Natural killer cell (primary cell): ENCODE results near the gene SPNS2. TPM values are rescaled to one million over a fixed set of nuclear protein-coding genes. Genes with fewer than 3 reads are reported as not detected.

Source experiments
- ATAC-seq, 3 donors: fragments of 150-1000 bp in 2 of 3; fragments of 200-7000 bp in 1 of 3; cut with Tn5 transposase; 1 replicate in 1 of 3; 2 replicates in 2 of 3; pipeline ENCODE4 v1.10.0; 2021; ENCODE audit warnings: mild to moderate bottlenecking in 2 of 3, moderate library complexity in 2 of 3
- DNase-seq, 2 donors: peaks; one replicate each; pipeline versions ENCODE4 v3.0.0 to v3.0.0-alpha.2; 2013 to 2021; ENCODE audit warnings: mixed read lengths in 1 of 2
- H3K27ac ChIP-seq: one replicate; pipeline ENCODE4 v1.5.1; 2013; ENCODE audit warnings: mild to moderate bottlenecking, low read length
- H3K27me3 ChIP-seq: one replicate; pipeline ENCODE4 v1.6.1; 2013; ENCODE audit warnings: low read length; ENCODE audit not compliant: control insufficient read depth, insufficient read depth
- H3K36me3 ChIP-seq: one replicate; pipeline ENCODE4 v1.6.1; 2013; ENCODE audit warnings: low read length; ENCODE audit not compliant: control insufficient read depth, insufficient read depth
- H3K4me1 ChIP-seq: one replicate; pipeline ENCODE4 v1.6.1; 2013; ENCODE audit warnings: low read length; ENCODE audit not compliant: control insufficient read depth, insufficient read depth
- H3K4me3 ChIP-seq: one replicate; pipeline ENCODE4 v1.5.1; 2013; ENCODE audit warnings: low read length
- H3K9me3 ChIP-seq: one replicate; pipeline ENCODE4 v1.6.1; 2013; ENCODE audit warnings: low read length; ENCODE audit not compliant: control insufficient read depth, insufficient read depth
- H3K27ac Mint-ChIP-seq, 2 donors: one replicate each; pipeline ENCODE4 v1.8.0; 2022; ENCODE audit warnings: mild to moderate bottlenecking in 2 of 2, mixed read lengths in 2 of 2, moderate library complexity in 1 of 2
- H3K27me3 Mint-ChIP-seq, 2 donors: one replicate each; pipeline ENCODE4 v1.8.0; 2022; ENCODE audit warnings: low read depth in 2 of 2, mixed read lengths in 2 of 2
- H3K36me3 Mint-ChIP-seq: one replicate; pipeline ENCODE4 v1.8.0; 2022; ENCODE audit warnings: mixed read lengths
- H3K4me1 Mint-ChIP-seq, 2 donors: one replicate each; pipeline ENCODE4 v1.8.0; 2022; ENCODE audit warnings: mixed read lengths in 2 of 2
- H3K4me3 Mint-ChIP-seq: one replicate; pipeline ENCODE4 v1.8.0; 2022; ENCODE audit warnings: mild to moderate bottlenecking, moderate library complexity, mixed read lengths
- H3K9me3 Mint-ChIP-seq, 2 donors: one replicate each; pipeline ENCODE4 v1.8.0; 2022; ENCODE audit warnings: mixed read lengths in 2 of 2
- CTCF ChIP-seq: fragments of 200-600 bp; IDR thresholded peaks from one replicate; pipeline ENCODE4 v1.8.0; 2022; ENCODE audit warnings: antibody characterized with exemption
- WGBS: methylation state at CpG from one replicate; pipeline ENCODE4 v1.1.7; 2013; ENCODE audit warnings: missing lambda C conversion rate; ENCODE audit not compliant: insufficient coverage; 5-methylcytosine and 5-hydroxymethylcytosine counted together
- intact Hi-C: fragments of 100-400 bp; cut with micrococcal nuclease; formaldehyde crosslinking; loops from one replicate; pipeline ENCODE4 v1.14.2; 2022
- total RNA-seq, 4 donors: library from RNA; stranded (reverse); fragments of 120-200 nt in 1 of 4; gene quantifications; one replicate each; pipeline versions ENCODE4 v1.2.3 to v1.2.4, GENCODE V29; 2013 to 2022

Gene SPNS2
- total RNA-seq, 3 donors from 2014 or later (not counting 1 experiment from before 2014, with no cell fraction given) = 0.28 to 0.93 (median 0.43) TPM

- intact Hi-C loops = no loop called here
Measured at GRCh38 chr17:4476511-4477070, 22.1 kb upstream of the SPNS2 start.

GRCh38 chr17:4477255-4477791 is 21.4 kb upstream of the SPNS2 start:
- H3K27ac Mint-ChIP-seq = no peak overlapping the region
- H3K9me3 Mint-ChIP-seq = no peaks in the 10 kb centered on the region
- Histone ChIP-seq H3K4me1 (peaks cover 24% of the 10 kb centered on the region), H3K9me3 (no peaks in the 10 kb centered on the region), H3K27me3 (no peaks in the 10 kb centered on the region), H3K27ac (no peak overlapping the region), H3K4me3 (no peak overlapping the region), H3K36me3 (no peaks in the 10 kb centered on the region)
- H3K4me1 Mint-ChIP-seq = peaks cover 15 to 22% of the 10 kb centered on the region in 2 donors
- H3K4me3 Mint-ChIP-seq = no peak overlapping the region
- H3K36me3 Mint-ChIP-seq = no peaks in the 10 kb centered on the region
- DNase-seq (no peak), ATAC-seq (no peak)
- WGBS = 81% methylated on average over 10 of the region's 10 CpGs
- intact Hi-C loops = no loop called here
- TF ChIP-seq CTCF = no peak
- peaks cover 6% of the 10 kb centered on the region in 2 donors for H3K27me3 Mint-ChIP-seq

More at GRCh38 chr17:4476511-4477070, 22.1 kb upstream of the SPNS2 start:
- Histone ChIP-seq H3K9me3 (no peaks in the 10 kb centered on the region), H3K4me1 (peaks cover 16% of the 10 kb centered on the region), H3K4me3 (no peak overlapping the region), H3K27me3 (no peaks in the 10 kb centered on the region), H3K27ac (no peak overlapping the region), H3K36me3 (no peaks in the 10 kb centered on the region)
- ATAC-seq (no peak), DNase-seq (no peak)
- Mint-ChIP-seq H3K4me1 (peaks cover 9 to 17% of the 10 kb centered on the region in 2 donors), H3K36me3 (no peaks in the 10 kb centered on the region), H3K9me3 (no peaks in the 10 kb centered on the region), H3K4me3 (no peak overlapping the region), H3K27ac (no peak overlapping the region), H3K27me3 (peaks cover 6% of the 10 kb centered on the region in 2 donors)
- 79% methylated on average over 19 of the region's 19 CpGs for WGBS
- TF ChIP-seq CTCF = no peak

GRCh38 chr17:4478318-4478830 is 20.3 kb upstream of the SPNS2 start:
- WGBS = 93% methylated on average over 9 of the region's 11 CpGs
- Histone ChIP-seq H3K36me3 (no peaks in the 10 kb centered on the region), H3K9me3 (no peaks in the 10 kb centered on the region), H3K4me1 (peaks cover 30% of the 10 kb centered on the region), H3K27me3 (no peaks in the 10 kb centered on the region), H3K27ac (no peak overlapping the region), H3K4me3 (no peak overlapping the region)
- ATAC-seq (no peak), DNase-seq (no peak)
- Mint-ChIP-seq H3K27me3 (peaks cover 6% of the 10 kb centered on the region in 2 donors), H3K4me1 (peaks cover 15 to 30% of the 10 kb centered on the region in 2 donors), H3K36me3 (no peaks in the 10 kb centered on the region), H3K4me3 (no peak overlapping the region), H3K9me3 (no peaks in the 10 kb centered on the region), H3K27ac (no peak overlapping the region)
- no peak for TF ChIP-seq CTCF
- intact Hi-C loops = no loop called here
